Neutrophil (primary cell): Measurements from ENCODE around the gene FETUB.

ENCODE experiments used
- H3K27ac ChIP-seq: fragments of 200-600 bp; sonication (generic); 2 replicates; pipeline ENCODE4 v1.5.1; 2016; ENCODE audit warnings: mild to moderate bottlenecking, moderate library complexity
- H3K27me3 ChIP-seq: fragments of 200-600 bp; sonication (generic); 2 replicates; pipeline ENCODE4 v1.6.0; 2016; ENCODE audit warnings: mild to moderate bottlenecking
- H3K36me3 ChIP-seq: fragments of 200-600 bp; sonication (generic); 2 replicates; pipeline ENCODE4 v1.5.1; 2017
- H3K4me1 ChIP-seq, 2 experiments: fragments of 200-600 bp in 1 of 2; sonication (generic) in 1 of 2; 1 replicate in 1 of 2; 2 replicates in 1 of 2; pipeline versions ENCODE4 v1.5.1 to v1.6.1; 2013 to 2016; ENCODE audit warnings: low read depth in 1 of 2, low read length in 1 of 2, mild to moderate bottlenecking in 1 of 2, moderate library complexity in 1 of 2; ENCODE audit not compliant: control insufficient read depth in 1 of 2, insufficient read depth in 1 of 2
- H3K4me3 ChIP-seq, 2 experiments: fragments of 200-600 bp in 1 of 2; sonication (generic) in 1 of 2; 1 replicate in 1 of 2; 2 replicates in 1 of 2; pipeline ENCODE4 v1.5.1; 2013 to 2016; ENCODE audit warnings: low read depth in 1 of 2, low read length in 1 of 2, mild to moderate bottlenecking in 1 of 2, moderate library complexity in 1 of 2
- H3K9me3 ChIP-seq: fragments of 200-600 bp; sonication (generic); 2 replicates; pipeline ENCODE4 v1.5.1; 2016
- TF ChIP-seq, protein P1 (sequence below): fragments of 200-600 bp; sonication (generic); IDR thresholded peaks from 2 replicates; pipeline ENCODE4 v1.5.1; 2016; ENCODE audit warnings: antibody characterized with exemption

FETUB gene

DNA sequence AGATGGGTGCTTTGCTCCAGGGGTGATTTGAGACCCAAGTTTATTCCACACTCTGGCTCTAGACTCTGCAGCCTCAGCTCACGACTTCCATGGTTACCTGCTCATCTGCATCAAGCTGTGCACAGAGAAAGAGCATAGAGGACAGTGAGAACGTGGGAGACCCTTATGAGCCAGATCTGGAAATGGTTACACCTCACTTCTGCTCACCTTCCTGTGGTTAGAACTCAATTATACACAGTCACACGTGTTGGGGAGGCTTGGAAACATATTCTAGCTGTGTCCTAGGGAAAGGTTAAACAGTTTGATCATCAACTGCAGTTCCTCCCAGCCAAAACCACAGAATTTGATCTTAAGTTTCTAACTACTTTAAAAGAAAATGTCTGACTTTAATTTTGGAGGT, 1.8 kb downstream of the FETUB start:
- Histone ChIP-seq H3K27me3 (peaks cover 45% of the 10 kb centered on the region), H3K4me1 (no peaks in the 10 kb centered on the region), H3K36me3 (no peaks in the 10 kb centered on the region), H3K9me3 (no peaks in the 10 kb centered on the region), H3K27ac (no peak overlapping the region), H3K4me3 (no peak overlapping the region)
- TF ChIP-seq, protein P1, sequence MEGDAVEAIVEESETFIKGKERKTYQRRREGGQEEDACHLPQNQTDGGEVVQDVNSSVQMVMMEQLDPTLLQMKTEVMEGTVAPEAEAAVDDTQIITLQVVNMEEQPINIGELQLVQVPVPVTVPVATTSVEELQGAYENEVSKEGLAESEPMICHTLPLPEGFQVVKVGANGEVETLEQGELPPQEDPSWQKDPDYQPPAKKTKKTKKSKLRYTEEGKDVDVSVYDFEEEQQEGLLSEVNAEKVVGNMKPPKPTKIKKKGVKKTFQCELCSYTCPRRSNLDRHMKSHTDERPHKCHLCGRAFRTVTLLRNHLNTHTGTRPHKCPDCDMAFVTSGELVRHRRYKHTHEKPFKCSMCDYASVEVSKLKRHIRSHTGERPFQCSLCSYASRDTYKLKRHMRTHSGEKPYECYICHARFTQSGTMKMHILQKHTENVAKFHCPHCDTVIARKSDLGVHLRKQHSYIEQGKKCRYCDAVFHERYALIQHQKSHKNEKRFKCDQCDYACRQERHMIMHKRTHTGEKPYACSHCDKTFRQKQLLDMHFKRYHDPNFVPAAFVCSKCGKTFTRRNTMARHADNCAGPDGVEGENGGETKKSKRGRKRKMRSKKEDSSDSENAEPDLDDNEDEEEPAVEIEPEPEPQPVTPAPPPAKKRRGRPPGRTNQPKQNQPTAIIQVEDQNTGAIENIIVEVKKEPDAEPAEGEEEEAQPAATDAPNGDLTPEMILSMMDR = no peak

DNA sequence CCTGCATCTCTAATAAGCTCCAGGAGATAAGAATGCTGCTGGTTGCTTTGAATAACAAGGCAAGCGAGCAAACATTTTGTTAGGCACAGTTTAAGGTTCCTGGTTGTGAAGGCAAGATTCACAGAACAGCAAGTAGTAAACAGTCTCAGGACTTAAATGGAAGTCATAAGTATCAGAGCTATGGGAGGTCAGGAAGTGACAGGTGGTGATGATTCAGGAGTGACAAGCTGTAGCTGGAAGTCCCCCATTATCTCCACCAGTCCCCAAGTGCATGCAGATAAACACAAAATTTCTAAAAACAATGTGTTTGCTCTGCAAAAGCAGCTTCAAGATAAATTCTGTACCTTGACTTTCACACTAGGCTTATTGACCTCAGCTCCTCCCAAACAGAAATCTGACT, 3.3 kb downstream of the FETUB start:
- Histone ChIP-seq H3K36me3 (no peaks in the 10 kb centered on the region), H3K9me3 (no peaks in the 10 kb centered on the region), H3K27me3 (peaks cover 45% of the 10 kb centered on the region), H3K27ac (no peak overlapping the region), H3K4me3 (no peak overlapping the region), H3K4me1 (no peaks in the 10 kb centered on the region)
- TF ChIP-seq, protein P1 = no peak

DNA sequence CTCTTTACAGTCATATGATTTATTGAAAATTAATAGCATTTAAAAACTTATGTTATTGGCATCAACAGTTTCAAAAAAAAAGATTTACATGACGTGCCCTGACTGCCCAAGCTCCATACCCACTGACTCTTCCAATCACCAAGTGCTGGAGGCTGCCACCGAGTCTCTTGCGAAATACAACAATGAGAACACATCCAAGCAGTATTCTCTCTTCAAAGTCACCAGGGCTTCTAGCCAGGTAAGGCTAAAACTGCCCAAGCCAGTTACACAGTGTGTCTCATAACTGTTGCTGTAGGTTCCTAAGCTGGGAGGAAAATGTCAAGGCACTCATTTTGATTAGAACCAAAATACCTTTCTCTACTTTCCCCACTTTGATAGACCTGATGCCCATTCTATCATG, 4.5 kb downstream of the FETUB start:
- Histone ChIP-seq H3K27ac (no peak overlapping the region), H3K36me3 (no peaks in the 10 kb centered on the region), H3K9me3 (no peaks in the 10 kb centered on the region)

DNA sequence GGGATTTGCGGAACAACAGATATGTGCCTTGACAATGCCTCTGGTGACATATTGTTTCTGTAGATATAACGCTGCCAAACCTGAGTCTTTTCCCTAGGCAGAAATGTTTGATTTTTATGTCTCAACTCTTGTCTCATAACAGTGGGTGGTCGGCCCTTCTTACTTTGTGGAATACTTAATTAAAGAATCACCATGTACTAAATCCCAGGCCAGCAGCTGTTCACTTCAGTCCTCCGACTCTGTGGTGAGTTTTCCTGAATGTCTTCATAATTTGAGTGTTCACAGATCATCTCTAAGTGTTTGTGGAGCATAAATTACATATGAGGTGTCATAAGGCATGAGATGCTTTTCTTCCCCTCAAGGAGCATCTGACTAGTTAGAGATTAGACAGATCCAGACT, 5.9 kb downstream of the FETUB start:
- Histone ChIP-seq H3K9me3 (no peaks in the 10 kb centered on the region), H3K36me3 (no peaks in the 10 kb centered on the region), H3K27me3 (peaks cover 34% of the 10 kb centered on the region), H3K4me3 (no peak overlapping the region), H3K4me1 (no peaks in the 10 kb centered on the region), H3K27ac (no peak overlapping the region)
- TF ChIP-seq, protein P1 = no peak

More for the DNA sequence above, 4.5 kb downstream of the FETUB start:
- Histone ChIP-seq H3K4me1 (no peaks in the 10 kb centered on the region), H3K27me3 (peaks cover 47% of the 10 kb centered on the region), H3K4me3 (no peak overlapping the region)
- TF ChIP-seq, protein P1 = no peak

DNA sequence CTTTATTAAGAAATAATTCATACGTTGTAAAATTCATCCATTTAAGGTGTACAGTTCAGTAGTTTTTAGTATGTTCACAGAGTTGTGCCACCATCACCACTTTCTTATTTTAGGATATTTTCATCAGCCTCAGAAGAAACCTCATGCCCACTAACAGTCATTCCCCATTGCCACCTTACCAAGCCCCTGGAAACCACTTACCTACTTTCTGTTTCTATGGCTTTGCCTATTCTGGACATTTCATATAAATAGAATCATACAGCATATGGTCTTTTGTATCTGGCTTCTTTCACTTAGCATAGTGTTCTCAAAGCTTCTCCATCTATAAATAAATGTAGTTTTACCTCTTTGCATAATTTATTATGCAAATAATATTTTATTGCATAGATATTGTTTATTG, 6.6 kb downstream of the FETUB start:
- H3K36me3 ChIP-seq = no peaks in the 10 kb centered on the region
- TF ChIP-seq, protein P1 = no peak
- no peaks in the 10 kb centered on the region for H3K4me1 ChIP-seq
- H3K27ac ChIP-seq = no peak overlapping the region
- H3K9me3 ChIP-seq = no peaks in the 10 kb centered on the region
- H3K27me3 ChIP-seq = peaks cover 32% of the 10 kb centered on the region
- no peak overlapping the region for H3K4me3 ChIP-seq

DNA sequence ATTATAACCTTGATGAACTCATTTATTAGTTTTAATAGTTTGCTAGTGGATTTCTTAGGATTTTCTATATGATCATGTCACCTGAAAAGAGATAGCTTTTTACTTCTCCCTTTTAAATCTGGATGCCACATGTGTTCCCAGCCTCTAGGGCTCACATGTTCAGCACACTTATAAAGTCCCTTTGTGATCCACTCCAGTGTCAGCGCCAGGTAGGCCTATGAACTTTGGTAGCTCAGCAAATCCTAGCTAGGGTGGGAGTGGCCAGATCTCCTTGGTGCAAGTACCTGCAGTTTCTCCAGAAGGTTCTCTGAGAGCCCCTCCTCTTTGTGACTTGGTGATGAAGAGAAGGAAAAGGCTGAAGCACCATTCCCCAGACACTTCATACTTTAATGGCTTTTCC, 8.7 kb downstream of the FETUB start:
- Histone ChIP-seq H3K36me3 (no peaks in the 10 kb centered on the region), H3K9me3 (no peaks in the 10 kb centered on the region), H3K27me3 (peaks cover 13% of the 10 kb centered on the region), H3K4me1 (no peaks in the 10 kb centered on the region), H3K27ac (no peak overlapping the region), H3K4me3 (no peak overlapping the region)
- TF ChIP-seq, protein P1 = no peak
